ENCODE measurements around the gene CRYBB1.
A peak's percentile ranks its signal among the peaks of the same experiment; 100 is the strongest.

The CRYBB1 gene

GRCh38 chr22:26602127-26602526, 15.7 kb downstream of the CRYBB1 start:
- DNase-seq: no peak

- no peak for DNase-seq
Measured at GRCh38 chr22:26601726-26602125, 16.1 kb downstream of the CRYBB1 start.

- DNase-seq: no peak
Measured at GRCh38 chr22:26599505-26599904, 18.3 kb downstream of the CRYBB1 start.

- no peak for DNase-seq
Measured at GRCh38 chr22:26597480-26597879, 20.3 kb downstream of the CRYBB1 start.

- DNase-seq: no peak
Measured at GRCh38 chr22:26597026-26597425, 20.8 kb downstream of the CRYBB1 start.

GRCh38 chr22:26593763-26594162, 24.1 kb downstream of the CRYBB1 start:
- DNase-seq: no peak

- DNase-seq: peak; percentile 61
Measured at GRCh38 chr22:26592421-26592891, 25.4 kb downstream of the CRYBB1 start.

- peak; percentile 83 for DNase-seq
Measured at GRCh38 chr22:26589845-26590736, 27.7 kb downstream of the CRYBB1 start, which contains the start of gene TPST2. Gene TPST2 (minus strand): TSS chr22:26590132. CDS start chr22:26541630, 48,502 bp downstream.

GRCh38 chr22:26589367-26589844, 28.4 kb downstream of the CRYBB1 start:
- peak; percentile 55 for DNase-seq

- no peak for DNase-seq
Measured at GRCh38 chr22:26588729-26589366, 29.0 kb downstream of the CRYBB1 start.

GRCh38 chr22:26587991-26588613, 29.7 kb downstream of the CRYBB1 start:
- no peak for DNase-seq

- DNase-seq: peak; percentile 31
Measured at GRCh38 chr22:26586556-26587325, 31.1 kb downstream of the CRYBB1 start.

GRCh38 chr22:26585104-26585790, 32.6 kb downstream of the CRYBB1 start:
- DNase-seq: no peak

GRCh38 chr22:26584010-26584409, 33.8 kb downstream of the CRYBB1 start:
- no peak for DNase-seq

GRCh38 chr22:26581633-26582168, 36.1 kb downstream of the CRYBB1 start:
- DNase-seq: no peak

GRCh38 chr22:26581026-26581425, 36.8 kb downstream of the CRYBB1 start:
- no peak for DNase-seq

- DNase-seq: no peak
Measured at GRCh38 chr22:26580240-26580962, 37.4 kb downstream of the CRYBB1 start.

- peak; percentile 74 for DNase-seq
Measured at GRCh38 chr22:26579331-26579886, 38.4 kb downstream of the CRYBB1 start.

- no peak for DNase-seq
Measured at GRCh38 chr22:26577081-26577480, 40.7 kb downstream of the CRYBB1 start.

- no peak for DNase-seq
Measured at GRCh38 chr22:26576026-26576680, 41.7 kb downstream of the CRYBB1 start.
